HFF-Myc (cell line): ENCODE measurements around the gene LGALS9.
"Not testable (repeated sequence)": the region's sequence is repeated elsewhere in the genome, so short reads cannot be mapped to it uniquely, and the experiment has no call there.

Experiments used
- DNase-seq: peaks from one replicate; pipeline ENCODE4 v3.0.0-alpha.2; 2011; ENCODE audit warnings: low read depth; ENCODE audit errors: extremely low read depth
- H3K4me3 ChIP-seq: replicated peaks from 2 replicates; pipeline ENCODE4 v1.5.1; 2011; ENCODE audit warnings: low read depth, mild to moderate bottlenecking, control low read depth, low read length
- CTCF ChIP-seq: IDR thresholded peaks from 2 replicates; pipeline ENCODE4 v1.5.1; 2012; ENCODE audit warnings: mild to moderate bottlenecking, low read depth, low read length, control low read depth; ENCODE audit errors: missing control alignments

LGALS9 gene

GRCh38 chr17:27633312-27634025 lies 2.5 kb downstream of the LGALS9 start:
- DNase-seq: no peak
- no peak for TF ChIP-seq CTCF
- H3K4me3 ChIP-seq: no peak overlapping the region

GRCh38 chr17:27634026-27634335 lies 3.0 kb downstream of the LGALS9 start:
- H3K4me3 ChIP-seq: no peak overlapping the region
- no peak for DNase-seq
- TF ChIP-seq CTCF: no peak

- no peak for TF ChIP-seq CTCF
Observed at GRCh38 chr17:27634776-27635175, 3.8 kb downstream of the LGALS9 start.

GRCh38 chr17:27635275-27635823 lies 4.4 kb downstream of the LGALS9 start:
- DNase-seq: no peak
- no peak overlapping the region for H3K4me3 ChIP-seq

More at GRCh38 chr17:27634776-27635175, 3.8 kb downstream of the LGALS9 start:
- no peak for DNase-seq
- no peak overlapping the region for H3K4me3 ChIP-seq

GRCh38 chr17:27636005-27636520 lies 5.1 kb downstream of the LGALS9 start:
- H3K4me3 ChIP-seq, DNase-seq: not testable (repeated sequence)

More at GRCh38 chr17:27635275-27635823, 4.4 kb downstream of the LGALS9 start:
- no peak for TF ChIP-seq CTCF

- not testable (repeated sequence) for DNase-seq, H3K4me3 ChIP-seq
Observed at GRCh38 chr17:27637818-27638217, 6.8 kb downstream of the LGALS9 start.

- DNase-seq, H3K4me3 ChIP-seq: not testable (repeated sequence)
Observed at GRCh38 chr17:27638415-27638914, 7.5 kb downstream of the LGALS9 start.

GRCh38 chr17:27640790-27641189 lies 9.8 kb downstream of the LGALS9 start:
- TF ChIP-seq CTCF: no peak
- no peak overlapping the region for H3K4me3 ChIP-seq
- DNase-seq: no peak
